ENCODE measurements around the gene WDR48.

The WDR48 gene

DNA sequence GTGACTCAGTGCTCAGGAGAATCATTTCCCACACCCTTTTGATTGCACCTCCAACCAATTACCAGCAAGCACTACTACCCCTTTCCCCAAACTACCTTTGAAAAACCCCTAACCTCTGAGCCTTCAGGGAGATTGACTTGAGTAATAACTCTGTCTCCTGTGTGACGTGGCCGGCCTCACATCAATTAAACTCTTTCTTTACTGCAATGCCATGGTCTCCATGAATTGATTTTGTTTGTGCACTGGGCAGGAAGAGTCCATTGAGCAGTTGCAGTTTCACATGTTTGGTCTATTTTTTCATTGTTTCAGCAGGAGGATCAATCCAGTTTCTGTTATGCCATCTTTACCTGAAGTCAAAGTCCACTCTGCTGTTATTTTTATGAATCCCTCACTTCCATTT lies 32.5 kb upstream of the WDR48 start:
- no peak for DNase-seq (ENCODE audit: low read depth)
- no peak overlapping the region for H3K4me3 ChIP-seq (ENCODE audit: low read length)
- TF ChIP-seq, protein P1, sequence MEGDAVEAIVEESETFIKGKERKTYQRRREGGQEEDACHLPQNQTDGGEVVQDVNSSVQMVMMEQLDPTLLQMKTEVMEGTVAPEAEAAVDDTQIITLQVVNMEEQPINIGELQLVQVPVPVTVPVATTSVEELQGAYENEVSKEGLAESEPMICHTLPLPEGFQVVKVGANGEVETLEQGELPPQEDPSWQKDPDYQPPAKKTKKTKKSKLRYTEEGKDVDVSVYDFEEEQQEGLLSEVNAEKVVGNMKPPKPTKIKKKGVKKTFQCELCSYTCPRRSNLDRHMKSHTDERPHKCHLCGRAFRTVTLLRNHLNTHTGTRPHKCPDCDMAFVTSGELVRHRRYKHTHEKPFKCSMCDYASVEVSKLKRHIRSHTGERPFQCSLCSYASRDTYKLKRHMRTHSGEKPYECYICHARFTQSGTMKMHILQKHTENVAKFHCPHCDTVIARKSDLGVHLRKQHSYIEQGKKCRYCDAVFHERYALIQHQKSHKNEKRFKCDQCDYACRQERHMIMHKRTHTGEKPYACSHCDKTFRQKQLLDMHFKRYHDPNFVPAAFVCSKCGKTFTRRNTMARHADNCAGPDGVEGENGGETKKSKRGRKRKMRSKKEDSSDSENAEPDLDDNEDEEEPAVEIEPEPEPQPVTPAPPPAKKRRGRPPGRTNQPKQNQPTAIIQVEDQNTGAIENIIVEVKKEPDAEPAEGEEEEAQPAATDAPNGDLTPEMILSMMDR (conservative IDR thresholded peaks at IDR 0.05; ENCODE audit: low read depth, low read length), result no peak

DNA sequence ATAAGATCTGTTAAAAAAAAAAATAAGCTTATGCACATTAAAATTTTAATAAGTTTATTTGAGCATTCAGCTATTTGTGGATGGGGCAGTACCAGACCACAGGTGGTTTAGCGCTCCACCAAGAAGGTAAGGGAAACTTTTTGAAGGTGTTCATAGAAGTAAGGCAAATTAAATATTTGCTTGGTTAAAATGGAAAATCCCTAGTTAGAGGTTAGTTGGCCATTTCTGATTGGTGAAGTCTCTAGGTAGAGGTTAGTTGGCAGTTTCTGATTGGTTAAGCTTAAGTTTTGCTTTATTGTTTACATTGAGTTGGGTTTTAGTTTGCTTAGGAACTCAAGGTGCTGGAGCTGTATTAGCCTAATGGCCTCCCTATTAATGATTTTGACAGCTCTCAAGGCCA lies 30.8 kb upstream of the WDR48 start:
- TF ChIP-seq, protein P1 (conservative IDR thresholded peaks at IDR 0.05; ENCODE audit: low read depth, low read length), result no peak
- no peak for DNase-seq (ENCODE audit: low read depth)

DNA sequence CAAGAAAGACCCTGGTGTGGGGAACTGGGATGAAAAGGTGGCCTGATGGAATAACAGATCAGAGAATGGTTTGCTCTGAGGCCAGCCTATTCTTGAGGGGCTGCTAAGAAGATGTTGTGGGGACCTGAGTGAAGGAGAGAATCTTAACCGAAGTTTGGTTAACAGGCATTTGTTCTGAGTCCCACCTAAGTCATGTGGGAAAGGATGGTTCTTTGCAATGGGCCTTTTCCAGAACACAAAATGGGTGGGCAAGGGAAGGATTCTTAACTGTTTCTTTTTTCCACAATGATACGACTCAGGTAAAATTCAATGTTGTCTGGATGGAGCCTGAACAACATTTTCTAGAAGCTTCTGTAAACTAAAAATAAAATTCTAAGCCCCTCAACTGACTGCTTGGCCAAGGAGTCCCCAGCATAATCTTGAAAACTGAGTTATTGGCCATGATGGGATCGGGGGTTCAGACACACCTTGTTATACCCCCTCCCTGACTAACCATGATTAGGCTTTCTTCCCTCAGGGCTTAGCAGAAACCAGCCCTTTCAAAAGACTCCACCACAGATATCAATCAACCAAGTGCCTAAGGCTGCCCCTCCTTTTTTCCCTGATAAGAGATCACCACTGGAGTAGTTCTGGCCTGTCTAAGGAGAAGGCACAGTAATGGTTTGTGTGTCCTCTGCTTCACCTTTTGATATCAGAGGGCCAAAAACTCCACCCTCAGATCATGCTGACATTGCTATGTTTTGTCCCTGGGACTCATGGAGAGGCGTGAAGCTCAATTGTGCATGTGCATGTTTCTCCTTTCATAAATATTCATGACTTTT lies 30.1 kb upstream of the WDR48 start:
- TF ChIP-seq, protein P1 (conservative IDR thresholded peaks at IDR 0.05; ENCODE audit: low read depth, low read length), result no peak
- no peak for DNase-seq (ENCODE audit: low read depth)

More for the DNA sequence above, 30.8 kb upstream of the WDR48 start:
- H3K4me3 ChIP-seq (ENCODE audit: low read length), result no peak overlapping the region

DNA sequence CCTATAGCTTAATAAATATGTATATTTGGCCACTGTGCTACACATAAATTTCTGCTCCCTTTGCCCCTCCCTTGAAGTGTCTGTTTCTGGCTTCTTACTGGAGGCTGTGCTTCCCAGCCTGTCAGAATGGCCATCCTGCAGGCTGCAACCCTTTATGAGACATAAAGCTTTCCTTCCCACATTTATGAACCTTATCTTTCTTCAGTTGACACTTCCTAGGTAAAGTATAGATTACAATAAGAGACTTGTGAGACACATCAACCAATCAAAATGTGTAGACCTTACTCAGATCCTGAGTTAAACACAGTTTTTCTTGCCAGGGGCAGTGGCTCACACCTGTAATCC lies 29.6 kb upstream of the WDR48 start:
- TF ChIP-seq, protein P1 (conservative IDR thresholded peaks at IDR 0.05; ENCODE audit: low read depth, low read length), result no peak
- no peak for DNase-seq (ENCODE audit: low read depth)

More for the DNA sequence above, 30.1 kb upstream of the WDR48 start:
- no peak overlapping the region for H3K4me3 ChIP-seq (ENCODE audit: low read length)

DNA sequence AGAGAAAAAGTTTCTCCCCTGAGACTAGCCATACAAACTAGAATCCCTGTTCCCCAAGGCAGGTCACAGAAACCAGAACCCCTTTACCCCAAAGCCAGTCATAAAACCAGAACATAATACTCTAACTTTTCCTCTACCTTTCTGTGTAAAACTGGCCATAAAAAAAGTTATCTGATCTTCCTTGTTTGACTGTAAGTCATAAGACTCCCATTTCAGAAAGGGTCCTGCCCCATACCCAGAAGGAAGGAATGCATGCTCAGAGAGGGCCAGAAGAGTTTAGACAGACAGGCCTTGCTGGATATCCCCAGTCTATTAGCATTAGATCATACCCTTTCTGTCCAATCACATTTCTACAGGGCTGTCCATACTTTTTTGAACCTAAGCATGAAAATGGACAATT lies 27.3 kb upstream of the WDR48 start:
- TF ChIP-seq, protein P1 (conservative IDR thresholded peaks at IDR 0.05; ENCODE audit: low read depth, low read length), result no peak
- no peak for DNase-seq (ENCODE audit: low read depth)
- H3K4me3 ChIP-seq (ENCODE audit: low read length), result no peak overlapping the region

More for the DNA sequence above, 29.6 kb upstream of the WDR48 start:
- H3K4me3 ChIP-seq (ENCODE audit: low read length), result no peak overlapping the region

DNA sequence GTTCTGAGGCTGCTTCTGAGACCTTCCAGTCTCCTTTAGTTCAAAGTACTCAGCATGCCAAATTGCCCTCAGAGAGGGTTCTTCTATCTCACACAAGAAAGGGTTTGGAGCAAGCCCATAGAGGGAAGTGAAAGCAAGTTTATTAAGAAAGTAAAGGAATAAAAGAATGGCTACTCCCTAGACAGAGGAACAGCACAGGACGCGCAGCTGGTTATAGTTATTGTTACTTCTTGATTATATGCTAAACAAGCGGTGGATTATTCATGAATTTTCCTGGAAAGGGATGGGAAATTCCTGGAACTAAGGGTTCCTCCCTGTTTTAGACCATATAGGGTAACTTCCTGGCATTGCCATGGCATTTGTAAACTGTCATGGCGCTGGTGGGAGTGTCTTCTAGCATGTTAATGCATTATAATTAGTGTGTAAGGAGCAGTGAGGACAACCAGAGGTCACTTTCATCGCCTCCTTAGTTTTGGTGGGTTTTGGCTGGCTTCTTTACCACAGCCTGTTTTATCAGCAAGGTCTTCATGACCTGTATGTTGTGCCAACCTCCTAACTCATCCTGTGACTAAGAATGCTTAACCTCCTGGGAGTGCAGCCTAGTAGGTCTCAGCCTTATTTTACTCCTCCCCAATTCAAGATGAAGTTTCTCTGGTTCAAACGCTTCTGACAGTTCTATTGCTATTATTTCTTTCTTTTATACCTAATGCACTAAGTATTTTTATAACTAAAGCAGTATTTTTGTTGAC lies 26.4 kb upstream of the WDR48 start:
- no peak overlapping the region for H3K4me3 ChIP-seq (ENCODE audit: low read length)
- TF ChIP-seq, protein P1 (conservative IDR thresholded peaks at IDR 0.05; ENCODE audit: low read depth, low read length), result no peak
- no peak for DNase-seq (ENCODE audit: low read depth)
